ENCODE data around the gene INTS6.

Gene INTS6, protein sequence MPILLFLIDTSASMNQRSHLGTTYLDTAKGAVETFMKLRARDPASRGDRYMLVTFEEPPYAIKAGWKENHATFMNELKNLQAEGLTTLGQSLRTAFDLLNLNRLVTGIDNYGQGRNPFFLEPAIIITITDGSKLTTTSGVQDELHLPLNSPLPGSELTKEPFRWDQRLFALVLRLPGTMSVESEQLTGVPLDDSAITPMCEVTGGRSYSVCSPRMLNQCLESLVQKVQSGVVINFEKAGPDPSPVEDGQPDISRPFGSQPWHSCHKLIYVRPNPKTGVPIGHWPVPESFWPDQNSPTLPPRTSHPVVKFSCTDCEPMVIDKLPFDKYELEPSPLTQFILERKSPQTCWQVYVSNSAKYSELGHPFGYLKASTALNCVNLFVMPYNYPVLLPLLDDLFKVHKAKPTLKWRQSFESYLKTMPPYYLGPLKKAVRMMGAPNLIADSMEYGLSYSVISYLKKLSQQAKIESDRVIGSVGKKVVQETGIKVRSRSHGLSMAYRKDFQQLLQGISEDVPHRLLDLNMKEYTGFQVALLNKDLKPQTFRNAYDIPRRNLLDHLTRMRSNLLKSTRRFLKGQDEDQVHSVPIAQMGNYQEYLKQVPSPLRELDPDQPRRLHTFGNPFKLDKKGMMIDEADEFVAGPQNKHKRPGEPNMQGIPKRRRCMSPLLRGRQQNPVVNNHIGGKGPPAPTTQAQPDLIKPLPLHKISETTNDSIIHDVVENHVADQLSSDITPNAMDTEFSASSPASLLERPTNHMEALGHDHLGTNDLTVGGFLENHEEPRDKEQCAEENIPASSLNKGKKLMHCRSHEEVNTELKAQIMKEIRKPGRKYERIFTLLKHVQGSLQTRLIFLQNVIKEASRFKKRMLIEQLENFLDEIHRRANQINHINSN

GRCh38 chr13:51452361-51453206, at the start of gene INTS6:
INTS6 (minus strand) TSS chr13:51453036; CDS start chr13:51452525, 511 bp downstream.
- no peaks in the 10 kb centered on the region for H3K27me3 ChIP-seq (ENCODE audit: control insufficient read depth, insufficient read depth, low read length)
- no peaks in the 10 kb centered on the region; the same call in 1 of the 2 replicates for H3K9me3 ChIP-seq (ENCODE audit: control insufficient read depth, insufficient read depth, low read length)
- H3K36me3 ChIP-seq (ENCODE audit: control insufficient read depth, insufficient read depth, low read length) = peaks cover 7% of the 10 kb centered on the region
- H3K27ac ChIP-seq (ENCODE audit: low read length) = no peak within 1 kb of the TSS
- H3K4me1 ChIP-seq (ENCODE audit: control insufficient read depth, insufficient read depth, low read length) = no peaks in the 10 kb centered on the region
- WGBS (ENCODE audit: insufficient coverage, insufficient read length) = no CpG with 5 or more reads among the region's 69 CpGs
- peak; percentile 89 for DNase-seq (ENCODE audit: low read depth, low spot score)
- H3K4me3 ChIP-seq (ENCODE audit: low read length) = peak within 1 kb of the TSS; percentile 99

- no peak overlapping the region for H3K27ac ChIP-seq (ENCODE audit: low read length)
- no peak overlapping the region for H3K4me3 ChIP-seq (ENCODE audit: low read length)
- no peaks in the 10 kb centered on the region for H3K4me1 ChIP-seq (ENCODE audit: control insufficient read depth, insufficient read depth, low read length)
- H3K9me3 ChIP-seq (ENCODE audit: control insufficient read depth, insufficient read depth, low read length) = no peaks in the 10 kb centered on the region
- no peaks in the 10 kb centered on the region for H3K27me3 ChIP-seq (ENCODE audit: control insufficient read depth, insufficient read depth, low read length)
- DNase-seq (ENCODE audit: low read depth, low spot score) = no peak
- no peaks in the 10 kb centered on the region for H3K36me3 ChIP-seq (ENCODE audit: control insufficient read depth, insufficient read depth, low read length)
Observed at GRCh38 chr13:51502153-51502651, 49.4 kb upstream of the INTS6 start.

GRCh38 chr13:51501592-51502152, 48.8 kb upstream of the INTS6 start:
- H3K9me3 ChIP-seq (ENCODE audit: control insufficient read depth, insufficient read depth, low read length) = no peaks in the 10 kb centered on the region
- WGBS (ENCODE audit: insufficient coverage, insufficient read length) = no CpG with 5 or more reads among the region's 1 CpG
- DNase-seq (ENCODE audit: low read depth, low spot score) = no peak
- no peaks in the 10 kb centered on the region for H3K4me1 ChIP-seq (ENCODE audit: control insufficient read depth, insufficient read depth, low read length)
- no peak overlapping the region for H3K4me3 ChIP-seq (ENCODE audit: low read length)
- H3K27me3 ChIP-seq (ENCODE audit: control insufficient read depth, insufficient read depth, low read length) = no peaks in the 10 kb centered on the region
- no peak overlapping the region for H3K27ac ChIP-seq (ENCODE audit: low read length)
- H3K36me3 ChIP-seq (ENCODE audit: control insufficient read depth, insufficient read depth, low read length) = no peaks in the 10 kb centered on the region

DNA sequence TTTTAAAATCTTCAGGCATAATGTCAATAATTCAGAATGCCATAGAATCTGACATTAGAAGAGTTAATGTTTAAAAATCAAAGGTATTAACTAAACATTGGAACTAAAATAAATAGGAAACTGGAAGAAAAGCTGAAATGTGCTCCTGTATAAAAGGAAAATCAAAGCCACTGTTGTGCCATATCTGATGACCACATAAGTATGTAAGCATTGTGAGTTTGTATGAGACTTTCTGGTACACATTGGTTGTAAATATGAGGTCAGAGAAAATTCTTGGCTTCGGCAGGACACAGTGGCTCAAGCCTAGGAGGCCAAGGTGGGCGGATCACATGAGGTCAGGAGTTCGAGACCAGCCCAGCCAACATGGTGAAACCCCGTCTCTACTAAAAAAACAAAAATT, 48.3 kb upstream of the INTS6 start:
- H3K9me3 ChIP-seq (ENCODE audit: control insufficient read depth, insufficient read depth, low read length) = no peaks in the 10 kb centered on the region
- no peaks in the 10 kb centered on the region for H3K4me1 ChIP-seq (ENCODE audit: control insufficient read depth, insufficient read depth, low read length)
- H3K27me3 ChIP-seq (ENCODE audit: control insufficient read depth, insufficient read depth, low read length) = no peaks in the 10 kb centered on the region
- no peak for DNase-seq (ENCODE audit: low read depth, low spot score)
- H3K4me3 ChIP-seq (ENCODE audit: low read length) = no peak overlapping the region
- H3K27ac ChIP-seq (ENCODE audit: low read length) = no peak overlapping the region
- WGBS (ENCODE audit: insufficient coverage, insufficient read length) = no CpG with 5 or more reads among the region's 4 CpGs
- H3K36me3 ChIP-seq (ENCODE audit: control insufficient read depth, insufficient read depth, low read length) = no peaks in the 10 kb centered on the region

DNA sequence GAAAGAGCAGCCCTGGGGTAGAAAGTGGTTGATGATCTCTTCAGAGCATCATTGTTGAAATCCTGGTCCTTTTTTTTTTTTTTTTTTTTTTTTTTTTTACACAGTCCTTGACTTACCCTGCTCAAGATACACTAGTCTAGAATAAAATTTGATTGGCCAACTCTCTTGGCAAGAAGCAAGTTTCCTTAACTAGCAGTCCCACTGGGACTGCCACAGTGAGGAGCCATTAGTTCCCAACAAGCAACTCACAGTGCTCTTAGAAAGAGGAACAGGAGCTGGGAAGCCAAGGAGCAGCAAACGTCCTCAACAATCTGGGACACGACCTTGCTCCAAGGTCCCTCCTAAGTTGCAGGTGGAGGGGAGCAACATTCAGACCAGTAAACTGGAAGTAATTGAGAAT, 47.9 kb upstream of the INTS6 start:
- no peaks in the 10 kb centered on the region for H3K9me3 ChIP-seq (ENCODE audit: control insufficient read depth, insufficient read depth, low read length)
- H3K4me1 ChIP-seq (ENCODE audit: control insufficient read depth, insufficient read depth, low read length) = no peaks in the 10 kb centered on the region
- no peak overlapping the region for H3K4me3 ChIP-seq (ENCODE audit: low read length)
- H3K27me3 ChIP-seq (ENCODE audit: control insufficient read depth, insufficient read depth, low read length) = no peaks in the 10 kb centered on the region
- no peaks in the 10 kb centered on the region for H3K36me3 ChIP-seq (ENCODE audit: control insufficient read depth, insufficient read depth, low read length)
- H3K27ac ChIP-seq (ENCODE audit: low read length) = no peak overlapping the region
- WGBS (ENCODE audit: insufficient coverage, insufficient read length) = no CpG with 5 or more reads among the region's 2 CpGs
- DNase-seq (ENCODE audit: low read depth, low spot score) = no peak

GRCh38 chr13:51499841-51500240, 47.0 kb upstream of the INTS6 start:
- Histone ChIP-seq H3K4me3 (ENCODE audit: low read length) (no peak overlapping the region), H3K9me3 (ENCODE audit: control insufficient read depth, insufficient read depth, low read length) (no peaks in the 10 kb centered on the region), H3K27me3 (ENCODE audit: control insufficient read depth, insufficient read depth, low read length) (no peaks in the 10 kb centered on the region), H3K36me3 (ENCODE audit: control insufficient read depth, insufficient read depth, low read length) (no peaks in the 10 kb centered on the region), H3K4me1 (ENCODE audit: control insufficient read depth, insufficient read depth, low read length) (no peaks in the 10 kb centered on the region), H3K27ac (ENCODE audit: low read length) (no peak overlapping the region)
- DNase-seq (ENCODE audit: low read depth, low spot score) = no peak
- no CpG with 5 or more reads among the region's 4 CpGs for WGBS (ENCODE audit: insufficient coverage, insufficient read length)

- Histone ChIP-seq H3K27me3 (ENCODE audit: control insufficient read depth, insufficient read depth, low read length) (no peaks in the 10 kb centered on the region), H3K36me3 (ENCODE audit: control insufficient read depth, insufficient read depth, low read length) (no peaks in the 10 kb centered on the region), H3K4me1 (ENCODE audit: control insufficient read depth, insufficient read depth, low read length) (no peaks in the 10 kb centered on the region), H3K4me3 (ENCODE audit: low read length) (no peak overlapping the region), H3K9me3 (ENCODE audit: control insufficient read depth, insufficient read depth, low read length) (no peaks in the 10 kb centered on the region), H3K27ac (ENCODE audit: low read length) (no peak overlapping the region)
- no peak for DNase-seq (ENCODE audit: low read depth, low spot score)
- no CpG with 5 or more reads among the region's 1 CpG for WGBS (ENCODE audit: insufficient coverage, insufficient read length)
Observed at GRCh38 chr13:51495316-51495715, 42.5 kb upstream of the INTS6 start.

- no peaks in the 10 kb centered on the region for H3K27me3 ChIP-seq (ENCODE audit: control insufficient read depth, insufficient read depth, low read length)
- H3K4me3 ChIP-seq (ENCODE audit: low read length) = no peak overlapping the region
- no peaks in the 10 kb centered on the region for H3K9me3 ChIP-seq (ENCODE audit: control insufficient read depth, insufficient read depth, low read length)
- no peak overlapping the region for H3K27ac ChIP-seq (ENCODE audit: low read length)
- DNase-seq (ENCODE audit: low read depth, low spot score) = no peak
- H3K4me1 ChIP-seq (ENCODE audit: control insufficient read depth, insufficient read depth, low read length) = no peaks in the 10 kb centered on the region
- H3K36me3 ChIP-seq (ENCODE audit: control insufficient read depth, insufficient read depth, low read length) = no peaks in the 10 kb centered on the region
Observed at GRCh38 chr13:51494156-51494555, 41.3 kb upstream of the INTS6 start.

DNA sequence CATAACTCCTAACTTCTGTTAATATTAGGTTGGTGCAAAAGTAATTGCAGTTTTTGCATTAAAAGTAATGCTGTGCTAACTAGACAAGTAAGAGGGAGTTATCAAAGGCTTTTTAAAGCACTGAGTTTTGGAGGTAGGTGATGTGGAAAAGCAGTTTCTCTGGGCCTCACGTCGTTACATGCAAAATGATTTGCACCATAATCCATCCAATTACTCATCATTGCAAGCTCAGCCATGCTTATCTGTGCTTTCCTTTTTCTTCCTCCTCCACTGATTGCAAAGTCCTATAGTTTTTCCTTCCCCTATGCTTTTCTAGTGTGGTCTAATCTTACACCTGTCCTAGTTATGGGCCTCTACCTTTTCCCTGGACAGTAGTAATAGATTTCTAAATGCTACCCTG, 35.4 kb upstream of the INTS6 start:
- WGBS (ENCODE audit: insufficient coverage, insufficient read length) = no CpG with 5 or more reads among the region's 2 CpGs

DNA sequence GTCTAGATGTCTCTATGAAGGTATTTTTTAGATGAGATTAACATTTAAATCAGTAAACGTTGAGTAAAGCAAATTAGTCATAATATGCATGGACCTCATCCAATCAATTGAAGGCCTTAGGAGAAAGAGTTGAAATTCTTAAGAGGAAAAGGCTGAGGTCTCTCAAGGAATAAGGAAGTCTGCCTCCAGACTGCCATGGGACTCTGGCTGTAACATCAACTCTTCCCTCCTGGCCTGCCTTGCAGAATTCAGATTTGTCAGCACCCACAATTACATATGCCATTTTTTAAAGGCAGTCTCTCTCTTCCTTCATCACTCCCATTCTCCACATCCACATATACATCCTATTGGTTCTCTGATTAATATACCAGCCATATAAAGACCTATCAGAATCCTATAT, 28.8 kb upstream of the INTS6 start:
- Histone ChIP-seq H3K4me3 (ENCODE audit: low read length) (no peak overlapping the region), H3K9me3 (ENCODE audit: control insufficient read depth, insufficient read depth, low read length) (no peaks in the 10 kb centered on the region), H3K27ac (ENCODE audit: low read length) (no peak overlapping the region), H3K36me3 (ENCODE audit: control insufficient read depth, insufficient read depth, low read length) (no peaks in the 10 kb centered on the region), H3K27me3 (ENCODE audit: control insufficient read depth, insufficient read depth, low read length) (0 out of 2 replicates have a peak, but pooled peaks cover 2% of the 10 kb centered on the region), H3K4me1 (ENCODE audit: control insufficient read depth, insufficient read depth, low read length) (no peaks in the 10 kb centered on the region)
- no peak for DNase-seq (ENCODE audit: low read depth, low spot score)
- WGBS (ENCODE audit: insufficient coverage, insufficient read length) = no CpG with 5 or more reads among the region's 1 CpG

More for the DNA sequence above, 35.4 kb upstream of the INTS6 start:
- no peak overlapping the region for H3K4me3 ChIP-seq (ENCODE audit: low read length)
- H3K36me3 ChIP-seq (ENCODE audit: control insufficient read depth, insufficient read depth, low read length) = no peaks in the 10 kb centered on the region
- no peaks in the 10 kb centered on the region for H3K9me3 ChIP-seq (ENCODE audit: control insufficient read depth, insufficient read depth, low read length)
- no peaks in the 10 kb centered on the region for H3K4me1 ChIP-seq (ENCODE audit: control insufficient read depth, insufficient read depth, low read length)
- H3K27me3 ChIP-seq (ENCODE audit: control insufficient read depth, insufficient read depth, low read length) = 0 out of 2 replicates have a peak, but pooled peaks cover 2% of the 10 kb centered on the region
- no peak for DNase-seq (ENCODE audit: low read depth, low spot score)
- no peak overlapping the region for H3K27ac ChIP-seq (ENCODE audit: low read length)

Data from iPS DF 6.9 (cell line).